Adrenal gland (tissue), 12 donors: Measurements from ENCODE around the gene STX19. TPM values are rescaled to one million over a fixed set of nuclear protein-coding genes. Genes with fewer than 3 reads are reported as not detected.

Experiments used
- DNase-seq, 7 donors: peaks; one replicate each; pipeline ENCODE4 v3.0.0-alpha.2; 2019 to 2020
- H3K27ac ChIP-seq, 5 donors: fragments of 200-600 bp; sonication (generic) in 4 of 5; 1 replicate in 3 of 5; 2 replicates in 2 of 5; pipeline versions ENCODE4 v1.5.1 to v1.8.0; 2016 to 2020; ENCODE audit warnings: mild to moderate bottlenecking in 1 of 5
- H3K27me3 ChIP-seq: fragments of 200-600 bp; 2 replicates; pipeline ENCODE4 v1.8.0; 2021
- H3K36me3 ChIP-seq, 2 donors: fragments of 200-600 bp; replicated peaks in 1 of 2; 1 replicate in 1 of 2; 2 replicates in 1 of 2; pipeline versions ENCODE4 v1.5.1 to v1.8.0; 2018 to 2022
- H3K4me1 ChIP-seq, 2 donors: fragments of 200-600 bp; replicated peaks in 1 of 2; 1 replicate in 1 of 2; 2 replicates in 1 of 2; pipeline versions ENCODE4 v1.5.1 to v1.8.0; 2018 to 2021
- H3K4me3 ChIP-seq, 4 donors: fragments of 200-600 bp; sonication (generic) in 3 of 4; one replicate each; pipeline ENCODE4 v1.5.1; 2016 to 2018
- H3K9me3 ChIP-seq, 3 donors: fragments of 200-600 bp; sonication (generic) in 1 of 3; replicated peaks in 1 of 3; 1 replicate in 2 of 3; 2 replicates in 1 of 3; pipeline versions ENCODE4 v1.5.1 to v1.8.0; 2016 to 2021
- POLR2A ChIP-seq, 2 donors: fragments of 450-650 bp; IDR thresholded peaks; one replicate each; pipeline ENCODE4 v1.6.1; 2017; ENCODE audit warnings: antibody characterized with exemption in 2 of 2, mild to moderate bottlenecking in 2 of 2, moderate library complexity in 1 of 2
- WGBS, 4 donors: extraction: QIAGEN DNeasy Blood & Tissue Kit in 2 of 4; methylation state at CpG; one replicate each; pipeline versions ENCODE4 v1.1.5 to v1.1.7; 2013 to 2017; 5-methylcytosine and 5-hydroxymethylcytosine counted together
- intact Hi-C, 2 donors: fragments of 100-400 bp; cut with DNase I; formaldehyde crosslinking; loops; one replicate each; pipeline versions ENCODE4 v1.14.1 to v1.15.0; 2022 to 2023
- polyA plus RNA-seq, 3 donors: library from polyadenylated mRNA; stranded (reverse); fragments of 200-250 nt in 2 of 3; fragments of 350-450 nt in 1 of 3; fragmentation: Illumina TruSeq in 1 of 3; extraction: RNeasy Lipid Tissue Mini Kit (QIAGEN cat#74804) in 1 of 3; gene quantifications; one replicate each; pipeline ENCODE4 v1.2.3, GENCODE V29; 2013 to 2014
- total RNA-seq, 9 donors: library from RNA; depleted of rRNA in 4 of 9; stranded (reverse); fragments of >200 nt in 4 of 9; fragments of 120-200 nt in 1 of 9; fragmentation: NEBNext Ultra II Directional in 1 of 9; extraction: Animal tissue kit (Norgen Biotek cat#: 25700) in 1 of 9; gene quantifications; one replicate each; pipeline versions ENCODE4 v1.1.0 to v1.2.4, GENCODE V29; 2013 to 2023
- TF ChIP-seq, protein P1 (sequence below), 6 experiments: fragments of 450-650 bp in 4 of 6; fragments of 200-600 bp in 2 of 6; sonication (generic) in 1 of 6; IDR thresholded peaks; 1 replicate in 5 of 6; 2 replicates in 1 of 6; pipeline versions ENCODE4 v1.5.1 to v1.8.0; 2016 to 2021; ENCODE audit warnings: antibody characterized with exemption in 6 of 6, mild to moderate bottlenecking in 2 of 6, moderate library complexity in 1 of 6
- donor health status: healthy with polysubstance abuse.
- donor health status: Bipolar disorder and iron deficiency.
- donor health status: DM: yes; HTN: yes; CAD: no.
- donor health status: DM: no; HTN: no; CAD: no.
- donor health status: DM: no; HTN: no; CAD: no.
- donor health status: DM: yes; HTN: yes; CAD: no.

STX19 gene
- total and polyA plus RNA-seq, 12 donors, result 0.07 to 0.26 (median 0.18) TPM; not detected in 8

GRCh38 chr3:94043285-94043684 lies 14.9 kb upstream of the STX19 start:
- Histone ChIP-seq H3K4me3 (no peak overlapping the region), H3K9me3 (no peaks in the 10 kb centered on the region), H3K36me3 (no peaks in the 10 kb centered on the region), H3K4me1 (no peaks in the 10 kb centered on the region), H3K27ac (no peak overlapping the region), H3K27me3 (no peaks in the 10 kb centered on the region)
- 62 to 72% (median 69%) methylated on average over 1 of the region's 1 CpG for WGBS, 4 donors
- no peak for TF ChIP-seq POLR2A (IDR thresholded peaks at IDR 0.05)
- TF ChIP-seq, protein P1, sequence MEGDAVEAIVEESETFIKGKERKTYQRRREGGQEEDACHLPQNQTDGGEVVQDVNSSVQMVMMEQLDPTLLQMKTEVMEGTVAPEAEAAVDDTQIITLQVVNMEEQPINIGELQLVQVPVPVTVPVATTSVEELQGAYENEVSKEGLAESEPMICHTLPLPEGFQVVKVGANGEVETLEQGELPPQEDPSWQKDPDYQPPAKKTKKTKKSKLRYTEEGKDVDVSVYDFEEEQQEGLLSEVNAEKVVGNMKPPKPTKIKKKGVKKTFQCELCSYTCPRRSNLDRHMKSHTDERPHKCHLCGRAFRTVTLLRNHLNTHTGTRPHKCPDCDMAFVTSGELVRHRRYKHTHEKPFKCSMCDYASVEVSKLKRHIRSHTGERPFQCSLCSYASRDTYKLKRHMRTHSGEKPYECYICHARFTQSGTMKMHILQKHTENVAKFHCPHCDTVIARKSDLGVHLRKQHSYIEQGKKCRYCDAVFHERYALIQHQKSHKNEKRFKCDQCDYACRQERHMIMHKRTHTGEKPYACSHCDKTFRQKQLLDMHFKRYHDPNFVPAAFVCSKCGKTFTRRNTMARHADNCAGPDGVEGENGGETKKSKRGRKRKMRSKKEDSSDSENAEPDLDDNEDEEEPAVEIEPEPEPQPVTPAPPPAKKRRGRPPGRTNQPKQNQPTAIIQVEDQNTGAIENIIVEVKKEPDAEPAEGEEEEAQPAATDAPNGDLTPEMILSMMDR (IDR thresholded peaks at IDR 0.05), result no peak
- intact Hi-C loops, result no loop called here
- DNase-seq, result no peak

- 73 to 80% (median 79%) methylated on average over 3 of the region's 3 CpGs for WGBS, 4 donors
These were observed 8.6 kb upstream of the STX19 start for GRCh38 chr3:94036909-94037507.

GRCh38 chr3:94026623-94027022 lies 1.8 kb downstream of the STX19 start:
- H3K27me3 ChIP-seq, result no peaks in the 10 kb centered on the region
- no peak for DNase-seq
- no peak overlapping the region for H3K27ac ChIP-seq
- H3K4me3 ChIP-seq, result no peak overlapping the region
- 91 to 100% (median 94%) methylated on average over 2 of the region's 2 CpGs for WGBS, 4 donors
- no peaks in the 10 kb centered on the region for H3K36me3 ChIP-seq
- H3K4me1 ChIP-seq, result no peaks in the 10 kb centered on the region
- no peaks in the 10 kb centered on the region for H3K9me3 ChIP-seq
- intact Hi-C loops, result no loop called here
- TF ChIP-seq POLR2A (IDR thresholded peaks at IDR 0.05), result no peak
- TF ChIP-seq, protein P1 (IDR thresholded peaks at IDR 0.05), result no peak

More at GRCh38 chr3:94036909-94037507, 8.6 kb upstream of the STX19 start:
- peak in 3 of 7 donors; percentile 16 to 25 (median 17) for DNase-seq
- Histone ChIP-seq H3K27ac (no peak overlapping the region), H3K36me3 (no peaks in the 10 kb centered on the region), H3K4me1 (no peaks in the 10 kb centered on the region), H3K27me3 (no peaks in the 10 kb centered on the region), H3K9me3 (no peaks in the 10 kb centered on the region), H3K4me3 (no peak overlapping the region)
- intact Hi-C loops, result no loop called here
- TF ChIP-seq, protein P1 (IDR thresholded peaks at IDR 0.05), result peak; percentile 28 to 57 (median 48)
- no peak for TF ChIP-seq POLR2A (IDR thresholded peaks at IDR 0.05)

GRCh38 chr3:94024385-94024784 lies 4.0 kb downstream of the STX19 start:
- no peaks in the 10 kb centered on the region for H3K27me3 ChIP-seq
- H3K4me1 ChIP-seq, result no peaks in the 10 kb centered on the region
- H3K36me3 ChIP-seq, result no peaks in the 10 kb centered on the region
- 74 to 87% (median 80%) methylated on average over 3 of the region's 3 CpGs for WGBS, 4 donors
- no peak overlapping the region for H3K27ac ChIP-seq
- intact Hi-C loops, result no loop called here
- TF ChIP-seq, protein P1 (IDR thresholded peaks at IDR 0.05), result no peak
- no peak for TF ChIP-seq POLR2A (IDR thresholded peaks at IDR 0.05)
- no peak overlapping the region for H3K4me3 ChIP-seq
- H3K9me3 ChIP-seq, result no peaks in the 10 kb centered on the region
- no peak for DNase-seq
